Activated B cell treated with CpG ODN at 0.5 μM for 24 hours (primary cell): ENCODE data around the gene ARHGAP23. TPM values are rescaled to one million over a fixed set of nuclear protein-coding genes. Genes with fewer than 3 reads are reported as not detected.

Experiments used
- ATAC-seq: fragments of 200-7000 bp; cut with Tn5 transposase; one replicate; pipeline ENCODE4 v1.10.0; 2021; ENCODE audit warnings: low read depth, mild to moderate bottlenecking, moderate library complexity
- CTCF ChIA-PET: fragments of 350-600 bp; sonication (Branson Sonifier 250); formaldehyde crosslinking; loops from one replicate; lab custom pipeline; 2021; ENCODE audit warnings: antibody characterized with exemption; lab: Charles Lee
- POLR2A ChIA-PET: fragments of 350-600 bp; sonication (Branson Sonifier 250); formaldehyde crosslinking; loops from one replicate; lab custom pipeline; 2021; ENCODE audit warnings: antibody characterized with exemption; lab: Charles Lee
- DNase-seq: peaks from one replicate; pipeline ENCODE4 v3.0.0; 2022
- H3K27ac Mint-ChIP-seq: one replicate; pipeline ENCODE4 v1.8.0; 2020; ENCODE audit warnings: mixed read lengths
- H3K27me3 Mint-ChIP-seq: one replicate; pipeline ENCODE4 v1.8.0; 2021; ENCODE audit warnings: mixed read lengths
- H3K36me3 Mint-ChIP-seq: one replicate; pipeline ENCODE4 v1.8.0; 2021; ENCODE audit warnings: low read depth, mixed read lengths
- H3K4me1 Mint-ChIP-seq: one replicate; pipeline ENCODE4 v1.8.0; 2021; ENCODE audit warnings: mixed read lengths
- H3K4me3 Mint-ChIP-seq: one replicate; pipeline ENCODE4 v1.8.0; 2020; ENCODE audit warnings: mild to moderate bottlenecking, mixed read lengths
- H3K9me3 Mint-ChIP-seq: one replicate; pipeline ENCODE4 v1.8.0; 2020; ENCODE audit warnings: mixed read lengths
- CTCF ChIP-seq: fragments of 200-600 bp; IDR thresholded peaks from one replicate; pipeline ENCODE4 v1.8.0; 2022; ENCODE audit warnings: antibody characterized with exemption, mild to moderate bottlenecking
- intact Hi-C: fragments of 100-400 bp; cut with micrococcal nuclease; formaldehyde crosslinking; loops from one replicate; pipeline ENCODE4 v1.15.1; 2024
- total RNA-seq: library from RNA; stranded (reverse); gene quantifications from 2 replicates; pipeline ENCODE4 v1.2.3, GENCODE V29; 2022

Gene ARHGAP23
- 0.51 and 1.3 TPM in 2 replicates for total RNA-seq

- Mint-ChIP-seq H3K27ac (no peak within 1 kb of the TSS), H3K9me3 (no peaks in the 10 kb centered on the region), H3K4me1 (peaks cover 11% of the 10 kb centered on the region), H3K27me3 (peaks cover 36% of the 10 kb centered on the region), H3K4me3 (peak within 1 kb of the TSS; percentile 75), H3K36me3 (no peaks in the 10 kb centered on the region)
- DNase-seq (peak; percentile 37), ATAC-seq (peak; percentile 59)
- ChIA-PET CTCF (interaction anchor here (0.6 kb wide), 1 partner anchor 79 kb away, joined by 3 read pairs; no protein-coding TSS in a partner anchor), POLR2A (interaction anchor here (0.9 kb wide), 1 partner anchor 274 kb away, joined by 3 read pairs; no protein-coding TSS in a partner anchor)
- no peak for TF ChIP-seq CTCF
- intact Hi-C loops: loop anchor here (10.0 kb wide), 1 partner anchor 157 kb away; no protein-coding TSS in a partner anchor
These were observed at the start of gene ARHGAP23 for GRCh38 chr17:38428112-38428642. TSS of gene ARHGAP23 (plus strand) at chr17:38428464. CDS start at chr17:38428486, 22 bp downstream.

GRCh38 chr17:38379448-38379847, 48.8 kb upstream of the ARHGAP23 start:
- H3K9me3 Mint-ChIP-seq: no peaks in the 10 kb centered on the region
- peaks cover 34% of the 10 kb centered on the region for H3K36me3 Mint-ChIP-seq
- ChIA-PET CTCF (interaction anchor here (1.2 kb wide), 1 partner anchor 58 kb away, joined by 3 read pairs; no protein-coding TSS in a partner anchor), POLR2A (no interaction called here)
- TF ChIP-seq CTCF: no peak
- ATAC-seq (no peak), DNase-seq (no peak)
- intact Hi-C loops: no loop called here
- H3K4me3 Mint-ChIP-seq: no peak overlapping the region
- peaks cover 10% of the 10 kb centered on the region for H3K4me1 Mint-ChIP-seq
- H3K27ac Mint-ChIP-seq: no peak overlapping the region
- no peaks in the 10 kb centered on the region for H3K27me3 Mint-ChIP-seq

- intact Hi-C loops: no loop called here
- no peak overlapping the region for H3K4me3 Mint-ChIP-seq
- H3K27ac Mint-ChIP-seq: no peak overlapping the region
- CTCF ChIA-PET: no interaction called here
- no peak for DNase-seq
- TF ChIP-seq CTCF: no peak
- H3K4me1 Mint-ChIP-seq: no peaks in the 10 kb centered on the region
- peaks cover 51% of the 10 kb centered on the region for H3K36me3 Mint-ChIP-seq
- POLR2A ChIA-PET: no interaction called here
- no peaks in the 10 kb centered on the region for H3K9me3 Mint-ChIP-seq
- no peak for ATAC-seq
- H3K27me3 Mint-ChIP-seq: no peaks in the 10 kb centered on the region
These were observed 33.2 kb upstream of the ARHGAP23 start for GRCh38 chr17:38395090-38395489.

- Mint-ChIP-seq H3K4me3 (no peak overlapping the region), H3K9me3 (no peaks in the 10 kb centered on the region), H3K36me3 (peaks cover 69% of the 10 kb centered on the region), H3K27ac (no peak overlapping the region), H3K27me3 (no peaks in the 10 kb centered on the region), H3K4me1 (no peaks in the 10 kb centered on the region)
- ChIA-PET POLR2A (no interaction called here), CTCF (no interaction called here)
- DNase-seq: no peak
- TF ChIP-seq CTCF: no peak
- intact Hi-C loops: no loop called here
- ATAC-seq: no peak
These were observed 31.0 kb upstream of the ARHGAP23 start for GRCh38 chr17:38397227-38397626.

GRCh38 chr17:38400286-38400685, 28.0 kb upstream of the ARHGAP23 start:
- ATAC-seq (no peak), DNase-seq (no peak)
- ChIA-PET POLR2A (no interaction called here), CTCF (no interaction called here)
- Mint-ChIP-seq H3K36me3 (peaks cover 62% of the 10 kb centered on the region), H3K27ac (no peak overlapping the region), H3K4me3 (no peak overlapping the region), H3K4me1 (no peaks in the 10 kb centered on the region), H3K9me3 (no peaks in the 10 kb centered on the region), H3K27me3 (no peaks in the 10 kb centered on the region)
- TF ChIP-seq CTCF: no peak
- intact Hi-C loops: no loop called here
